ENCODE data around the gene PPP1R16B. TPM values are rescaled to one million over a fixed set of nuclear protein-coding genes. Genes with fewer than 3 reads are reported as not detected.
A peak's percentile ranks its signal among the peaks of the same experiment; 100 is the strongest.

Gene PPP1R16B
- total and polyA plus RNA-seq, 10 of the 15 experiments (the other 5 are each of a cell fraction or from before 2014, with no cell fraction given), result 13.4 to 90.2 (median 66.7) TPM

- Histone ChIP-seq H3K9ac (ENCODE audit: control insufficient read depth, insufficient read depth, low read length) (no peak overlapping the region; the same call in 1 of the 2 replicates), H3K27ac (ENCODE audit: control insufficient read depth, insufficient read depth) (no peak overlapping the region), H3K4me1 (ENCODE audit: control insufficient read depth, insufficient read depth, low read length) (peaks cover 12% of the 10 kb centered on the region), H3K79me2 (ENCODE audit: control insufficient read depth, insufficient read depth, low read length) (peaks cover 96% of the 10 kb centered on the region), H4K20me1 (ENCODE audit: control insufficient read depth, insufficient read depth) (no peaks in the 10 kb centered on the region), H2AFZ (ENCODE audit: control insufficient read depth, low read depth, low read length) (no peak overlapping the region), H3K9me3 (replicated peaks; ENCODE audit: control insufficient read depth, insufficient read depth, low read length) (no peaks in the 10 kb centered on the region), H3K36me3 (ENCODE audit: control insufficient read depth in 2 of 2, insufficient read depth in 2 of 2, low read length in 1 of 2) (peaks cover 3 to 4% of the 10 kb centered on the region in 2 experiments; a peak in 3 of 4 replicates), H3K27me3 (replicated peaks in 1 of 2; ENCODE audit: control insufficient read depth in 2 of 2, insufficient read depth in 2 of 2, low read length in 1 of 2) (no peaks in the 10 kb centered on the region), H3K4me2 (ENCODE audit: control insufficient read depth, insufficient read depth) (peak overlapping the region; percentile 57), H3K4me3 (peak overlapping the region; percentile 55)
- ATAC-seq (no peak), FAIRE-seq (no peak), DNase-seq (ENCODE audit: low read depth, low spot score) (no peak)
- TF ChIP-seq SPI1 (IDR thresholded peaks at IDR 0.05; ENCODE audit: borderline replicate concordance, insufficient read depth, low read depth, low read length), result no peak
- no peak for TF ChIP-seq EZH2 (IDR thresholded peaks at IDR 0.05; ENCODE audit: borderline replicate concordance, control insufficient read depth, low read depth, low read length)
- TF ChIP-seq, protein P1, sequence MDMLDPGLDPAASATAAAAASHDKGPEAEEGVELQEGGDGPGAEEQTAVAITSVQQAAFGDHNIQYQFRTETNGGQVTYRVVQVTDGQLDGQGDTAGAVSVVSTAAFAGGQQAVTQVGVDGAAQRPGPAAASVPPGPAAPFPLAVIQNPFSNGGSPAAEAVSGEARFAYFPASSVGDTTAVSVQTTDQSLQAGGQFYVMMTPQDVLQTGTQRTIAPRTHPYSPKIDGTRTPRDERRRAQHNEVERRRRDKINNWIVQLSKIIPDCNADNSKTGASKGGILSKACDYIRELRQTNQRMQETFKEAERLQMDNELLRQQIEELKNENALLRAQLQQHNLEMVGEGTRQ (IDR thresholded peaks at IDR 0.05; ENCODE audit: borderline replicate concordance, low read depth, low read length), result no peak
- no peak for TF ChIP-seq SUZ12 (IDR thresholded peaks at IDR 0.05; ENCODE audit: unreplicated experiment)
- TF ChIP-seq GATAD2B (conservative IDR thresholded peaks at IDR 0.05; ENCODE audit: low read depth), result no peak
- no peak for TF ChIP-seq ELK1 (IDR thresholded peaks at IDR 0.05; ENCODE audit: low read depth, low read length)
- no peak for TF ChIP-seq ZNF592 (IDR thresholded peaks at IDR 0.05)
- no peak for TF ChIP-seq CREB1 (IDR thresholded peaks at IDR 0.05; ENCODE audit: low read depth)
- TF ChIP-seq MYC (IDR thresholded peaks at IDR 0.05; ENCODE audit: insufficient read depth, insufficient read length, insufficient replicate concordance, low read length, severe bottlenecking), result no peak
- TF ChIP-seq NRF1 (conservative IDR thresholded peaks at IDR 0.05; ENCODE audit: low read depth, low read length), result no peak
- TF ChIP-seq ESRRA (IDR thresholded peaks at IDR 0.05; ENCODE audit: low read length), result no peak
- no peak for TF ChIP-seq PAX8 (IDR thresholded peaks at IDR 0.05)
- TF ChIP-seq EGR1 (IDR thresholded peaks at IDR 0.05; ENCODE audit: borderline replicate concordance in 1 of 2, low read depth in 2 of 2, low read length in 2 of 2), result no peak
- TF ChIP-seq GABPA (IDR thresholded peaks at IDR 0.05; ENCODE audit: low read depth), result no peak
- 100% methylated on average over 4 of the region's 4 CpGs for WGBS (ENCODE audit: insufficient coverage, insufficient replicate concordance, low lambda C conversion rate, missing lambda C conversion rate)
- ChIA-PET CTCF (interaction anchor here (0.7 to 12.8 kb wide), 11 partner anchors 18 to 282 kb away, joined by 3 to 182 read pairs (median 3); partner anchors contain the start of gene DHX35), SMC1A (ENCODE audit: uncharacterized antibody, unreplicated experiment) (interaction anchor here (0.7 to 6.6 kb wide), 6 partner anchors 8 to 172 kb away, joined by 3 to 54 read pairs (median 3); no protein-coding TSS in a partner anchor), RAD21 (ENCODE audit: unreplicated experiment) (interaction anchor here (0.8 to 11.9 kb wide), 6 partner anchors 31 to 286 kb away, joined by 3 to 91 read pairs (median 6); partner anchors contain the start of genes DHX35 and PPP1R16B), POLR2A (interaction anchor here (0.6 to 5.0 kb wide), 7 partner anchors 9 to 493 kb away, joined by 3 to 21 read pairs (median 3); partner anchors contain the start of gene DHX35)
- intact Hi-C loops (cut with micrococcal nuclease; ENCODE audit: unreplicated experiment) (loop anchor here (2.0 kb wide), 1 partner anchor 31 kb away; the partner anchor contains the start of gene DHX35), in situ Hi-C loops (cut with MboI) (no loop called here)
- BruUV-seq (replicated peaks), result no TSS peak
Measured at GRCh38 chr20:38931984-38932383, 126.5 kb downstream of the PPP1R16B start.

Measured in GM12878 (cell line).